Hepatocyte (in vitro differentiated cells): ENCODE data around the gene NLRP11. TPM values are rescaled to one million over a fixed set of nuclear protein-coding genes. Genes with fewer than 3 reads are reported as not detected.

Experiments used
- DNase-seq: peaks from one replicate; pipeline ENCODE4 v3.0.0-alpha.2; 2016; ENCODE audit warnings: low spot score
- H2AFZ ChIP-seq: fragments of 200-600 bp; sonication (generic); 2 replicates; pipeline ENCODE4 v1.6.0; 2016; ENCODE audit warnings: antibody characterized with exemption, mild to moderate bottlenecking
- H3K27ac ChIP-seq: fragments of 200-600 bp; sonication (generic); 2 replicates; pipeline ENCODE4 v1.5.1; 2016; ENCODE audit warnings: mild to moderate bottlenecking
- H3K27me3 ChIP-seq: fragments of 200-600 bp; sonication (generic); 2 replicates; pipeline ENCODE4 v1.6.1; 2016
- H3K36me3 ChIP-seq: fragments of 200-600 bp; sonication (generic); replicated peaks from 2 replicates; pipeline ENCODE4 v1.5.1; 2016; ENCODE audit warnings: low read depth; ENCODE audit not compliant: insufficient read depth
- H3K4me1 ChIP-seq: fragments of 200-600 bp; sonication (generic); 2 replicates; pipeline ENCODE4 v1.5.1; 2016; ENCODE audit warnings: mild to moderate bottlenecking, moderate library complexity; ENCODE audit not compliant: insufficient read depth
- H3K4me2 ChIP-seq: fragments of 200-600 bp; sonication (generic); 2 replicates; pipeline ENCODE4 v1.6.0; 2016
- H3K4me3 ChIP-seq: fragments of 200-600 bp; sonication (generic); 2 replicates; pipeline ENCODE4 v1.5.1; 2016; ENCODE audit warnings: mild to moderate bottlenecking
- H3K79me2 ChIP-seq: fragments of 200-600 bp; sonication (generic); 2 replicates; pipeline ENCODE4 v1.6.0; 2017; ENCODE audit warnings: mild to moderate bottlenecking
- H3K9me2 ChIP-seq: fragments of 200-600 bp; sonication (generic); replicated peaks from 2 replicates; pipeline ENCODE4 v1.6.0; 2017; ENCODE audit warnings: mild to moderate bottlenecking; ENCODE audit not compliant: insufficient read depth
- H3K9me3 ChIP-seq: fragments of 200-600 bp; sonication (generic); 2 replicates; pipeline ENCODE4 v1.5.1; 2016; ENCODE audit warnings: low read depth, mild to moderate bottlenecking
- H4K20me1 ChIP-seq: fragments of 200-600 bp; sonication (generic); 2 replicates; pipeline ENCODE4 v1.6.0; 2016; ENCODE audit warnings: mild to moderate bottlenecking; ENCODE audit not compliant: insufficient read depth, poor library complexity, severe bottlenecking
- CTCF ChIP-seq: fragments of 200-600 bp; sonication (generic); IDR thresholded peaks from 2 replicates; pipeline ENCODE4 v1.5.1; 2016; ENCODE audit warnings: antibody characterized with exemption, mild to moderate bottlenecking; ENCODE audit not compliant: poor library complexity
- EZH2 ChIP-seq: fragments of 200-600 bp; sonication (generic); IDR thresholded peaks from 2 replicates; pipeline ENCODE4 v1.6.1; 2016; ENCODE audit warnings: antibody characterized with exemption, mild to moderate bottlenecking, borderline replicate concordance
- EZH2phosphoT487 ChIP-seq: fragments of 200-600 bp; sonication (generic); IDR thresholded peaks from one replicate; pipeline ENCODE4 v1.6.1; 2018; ENCODE audit warnings: antibody characterized with exemption, mild to moderate bottlenecking, low read depth, moderate library complexity; ENCODE audit not compliant: unreplicated experiment, severe bottlenecking
- WGBS: methylation state at CpG from one replicate; pipeline ENCODE4 v1.1.6; 2016; ENCODE audit warnings: low lambda C conversion rate; ENCODE audit errors: missing lambda C conversion rate; 5-methylcytosine and 5-hydroxymethylcytosine counted together
- polyA plus RNA-seq: library from polyadenylated mRNA; unstranded; fragments of >200 nt; fragmentation: Nextera tagmentation; extraction: Ambion mirVana; gene quantifications from 2 replicates; pipeline ENCODE4 v1.2.1, GENCODE V29; 2016
- total RNA-seq: library from RNA; depleted of rRNA; stranded (reverse); fragments of >200 nt; gene quantifications from 2 replicates; pipeline ENCODE4 v1.2.3, GENCODE V29; 2014

Gene NLRP11
- total and polyA plus RNA-seq, 2 experiments from 2014 or later = not detected

DNA sequence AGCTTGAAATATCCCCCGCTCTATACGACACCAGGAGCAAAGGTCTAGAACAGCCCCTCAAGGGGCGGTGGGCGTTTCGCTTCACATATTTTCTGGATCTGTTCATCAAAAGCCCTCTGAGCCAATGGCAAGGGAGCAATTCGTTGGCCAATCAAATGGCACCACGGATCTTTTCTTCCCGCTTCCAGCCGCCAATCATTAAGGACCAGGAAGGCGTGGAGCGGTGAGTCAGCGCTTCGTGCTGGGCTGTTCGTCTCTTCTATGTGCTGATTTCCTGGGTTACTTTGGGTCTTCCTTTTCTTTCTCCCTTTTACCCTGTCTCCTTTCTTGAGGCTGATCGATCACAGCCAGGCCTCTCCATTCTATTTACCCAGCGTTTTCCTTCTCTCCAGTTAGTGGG, 4.5 kb upstream of the NLRP11 start, which contains the start of gene NLRP4:
TSS of gene NLRP4 (plus strand) at position 201 of the 400 bp plus-strand sequence. CDS start 15,541 bp downstream, outside the sequence.
- H3K9me3 ChIP-seq = no peaks in the 10 kb centered on the region
- H3K27me3 ChIP-seq = no peaks in the 10 kb centered on the region
- no peak within 1 kb of the TSS for H3K4me2 ChIP-seq
- H3K4me1 ChIP-seq = no peaks in the 10 kb centered on the region
- no peaks in the 10 kb centered on the region for H3K9me2 ChIP-seq
- no peak within 1 kb of the TSS for H2AFZ ChIP-seq
- no peaks in the 10 kb centered on the region for H4K20me1 ChIP-seq
- no peak within 1 kb of the TSS for H3K4me3 ChIP-seq
- H3K36me3 ChIP-seq = no peaks in the 10 kb centered on the region
- no peak for DNase-seq
- 86% methylated on average over 16 of the region's 16 CpGs for WGBS
- no peaks in the 10 kb centered on the region for H3K79me2 ChIP-seq
- no peak within 1 kb of the TSS for H3K27ac ChIP-seq
- TF ChIP-seq EZH2phosphoT487 = no peak
- no peak for TF ChIP-seq EZH2
- TF ChIP-seq CTCF = no peak

GRCh38 chr19:55832676-55833075, 877 bp upstream of the NLRP11 start:
- Histone ChIP-seq H3K9me2 (no peaks in the 10 kb centered on the region), H3K4me3 (no peak overlapping the region), H3K36me3 (no peaks in the 10 kb centered on the region), H4K20me1 (no peaks in the 10 kb centered on the region), H3K79me2 (no peaks in the 10 kb centered on the region), H3K27me3 (no peaks in the 10 kb centered on the region), H3K4me1 (no peaks in the 10 kb centered on the region), H3K27ac (no peak overlapping the region), H3K4me2 (no peak overlapping the region), H3K9me3 (no peaks in the 10 kb centered on the region), H2AFZ (no peak overlapping the region)
- no peak for TF ChIP-seq EZH2
- no peak for TF ChIP-seq CTCF
- TF ChIP-seq EZH2phosphoT487 = no peak
- DNase-seq = no peak
- 70% methylated on average over 4 of the region's 4 CpGs for WGBS

GRCh38 chr19:55830656-55831055, 1.1 kb downstream of the NLRP11 start:
- no peak for TF ChIP-seq EZH2
- TF ChIP-seq CTCF = no peak
- no peak for TF ChIP-seq EZH2phosphoT487
- Histone ChIP-seq H3K9me3 (no peaks in the 10 kb centered on the region), H3K9me2 (no peaks in the 10 kb centered on the region), H4K20me1 (no peaks in the 10 kb centered on the region), H3K4me2 (no peak overlapping the region), H2AFZ (no peak overlapping the region), H3K27me3 (no peaks in the 10 kb centered on the region), H3K36me3 (no peaks in the 10 kb centered on the region), H3K4me1 (no peaks in the 10 kb centered on the region), H3K79me2 (no peaks in the 10 kb centered on the region), H3K27ac (no peak overlapping the region), H3K4me3 (no peak overlapping the region)
- 76% methylated on average over 5 of the region's 5 CpGs for WGBS
- DNase-seq = no peak

GRCh38 chr19:55820037-55820436, 11.8 kb downstream of the NLRP11 start:
- no peak for DNase-seq
- no peaks in the 10 kb centered on the region for H3K27me3 ChIP-seq
- no peak overlapping the region for H3K27ac ChIP-seq
- H3K4me2 ChIP-seq = no peak overlapping the region
- no peaks in the 10 kb centered on the region for H4K20me1 ChIP-seq
- H3K36me3 ChIP-seq = no peaks in the 10 kb centered on the region
- no peak overlapping the region for H3K4me3 ChIP-seq
- no peak for TF ChIP-seq CTCF
- no peak for TF ChIP-seq EZH2
- no peak for TF ChIP-seq EZH2phosphoT487
- H3K9me2 ChIP-seq = no peaks in the 10 kb centered on the region
- no peaks in the 10 kb centered on the region for H3K9me3 ChIP-seq
- no peaks in the 10 kb centered on the region for H3K4me1 ChIP-seq
- H3K79me2 ChIP-seq = no peaks in the 10 kb centered on the region
- H2AFZ ChIP-seq = no peak overlapping the region
- WGBS = 76% methylated on average over 3 of the region's 3 CpGs
